ENCODE results near the gene SERBP1.
"Not testable (repeated sequence)": the region's sequence is repeated elsewhere in the genome, so short reads cannot be mapped to it uniquely, and the experiment has no call there.

Gene SERBP1

GRCh38 chr1:67430358-67431155 is at the start of gene SERBP1:
SERBP1 (minus strand) TSS chr1:67430402; CDS start chr1:67430300, 102 bp downstream.
- peak; percentile 95 for DNase-seq

- no peak for DNase-seq
These were observed 49.1 kb upstream of the SERBP1 start for GRCh38 chr1:67479146-67479891.

- no peak for DNase-seq
These were observed 46.7 kb upstream of the SERBP1 start for GRCh38 chr1:67476906-67477305.

- no peak for DNase-seq
These were observed 45.8 kb upstream of the SERBP1 start for GRCh38 chr1:67476006-67476482.

- DNase-seq: no peak
These were observed 41.9 kb upstream of the SERBP1 start for GRCh38 chr1:67472056-67472455.

- no peak for DNase-seq
These were observed 39.2 kb upstream of the SERBP1 start for GRCh38 chr1:67469431-67469830.

- DNase-seq: no peak
These were observed 38.0 kb upstream of the SERBP1 start for GRCh38 chr1:67468066-67468718.

GRCh38 chr1:67465375-67465774 is 35.2 kb upstream of the SERBP1 start:
- DNase-seq: no peak

GRCh38 chr1:67464746-67465145 is 34.5 kb upstream of the SERBP1 start:
- no peak for DNase-seq

- no peak for DNase-seq
These were observed 33.9 kb upstream of the SERBP1 start for GRCh38 chr1:67464058-67464457.

- no peak for DNase-seq
These were observed 33.2 kb upstream of the SERBP1 start for GRCh38 chr1:67463298-67463955.

GRCh38 chr1:67460676-67461500 is 30.7 kb upstream of the SERBP1 start:
- DNase-seq: no peak

GRCh38 chr1:67459068-67459467 is 28.9 kb upstream of the SERBP1 start:
- no peak for DNase-seq

- DNase-seq: no peak
These were observed 28.5 kb upstream of the SERBP1 start for GRCh38 chr1:67458663-67459062.

- DNase-seq: no peak
These were observed 27.0 kb upstream of the SERBP1 start for GRCh38 chr1:67457247-67457646.

GRCh38 chr1:67451815-67452214 is 21.6 kb upstream of the SERBP1 start:
- no peak for DNase-seq

GRCh38 chr1:67451356-67451755 is 21.2 kb upstream of the SERBP1 start:
- DNase-seq: no peak

- DNase-seq: no peak
These were observed 16.7 kb upstream of the SERBP1 start for GRCh38 chr1:67446893-67447292.

GRCh38 chr1:67446014-67446413 is 15.8 kb upstream of the SERBP1 start:
- DNase-seq: not testable (repeated sequence)

- DNase-seq: no peak
These were observed 11.6 kb upstream of the SERBP1 start for GRCh38 chr1:67441739-67442281.

GRCh38 chr1:67441183-67441582 is 11.0 kb upstream of the SERBP1 start:
- peak; percentile 23 for DNase-seq

GRCh38 chr1:67440339-67440738 is 10.1 kb upstream of the SERBP1 start:
- DNase-seq: no peak
